Esophagus muscularis mucosa (tissue), 3 donors: Measurements from ENCODE around the gene DLX4.

Source experiments
- CTCF ChIP-seq, 3 experiments: fragments of 200-600 bp in 2 of 3; fragments of 450-650 bp in 1 of 3; sonication (generic) in 2 of 3; IDR thresholded peaks; one replicate each; pipeline ENCODE4 v1.5.1; 2017 to 2019; ENCODE audit warnings: antibody characterized with exemption in 3 of 3, mild to moderate bottlenecking in 2 of 3, moderate library complexity in 1 of 3
- POLR2A ChIP-seq: fragments of 450-650 bp; IDR thresholded peaks from one replicate; pipeline ENCODE4 v1.6.1; 2017; ENCODE audit warnings: antibody characterized with exemption, moderate library complexity, mild to moderate bottlenecking, low read depth

- TF ChIP-seq CTCF (IDR thresholded peaks at IDR 0.05): no peak
- no peak for TF ChIP-seq POLR2A
Observed at GRCh38 chr17:49964769-49965523, 4.0 kb upstream of the DLX4 start.
